IMR-90 (cell line): ENCODE results near the gene CLIC3. TPM values are rescaled to one million over a fixed set of nuclear protein-coding genes. Genes with fewer than 3 reads are reported as not detected.

Experiments
- ATAC-seq: fragments of 200-7000 bp; cut with Tn5 transposase; 2 replicates; pipeline ENCODE4 v1.9.1; 2020; ENCODE audit warnings: low read depth, mild to moderate bottlenecking, moderate library complexity
- BruUV-seq: library from RNA; stranded (reverse); fragments of 400-500 nt; replicated peaks from 2 replicates; lab custom pipeline; 2021; lab: Mats Ljungman, UMichigan
- CTCF ChIA-PET: fragments of 300-600 bp; formaldehyde crosslinking; extraction: SDS; loops from one replicate; lab custom pipeline; 2021; ENCODE audit warnings: antibody characterized with exemption; lab: Yijun Ruan, JAX
- POLR2A ChIA-PET: fragments of 300-600 bp; sonication (Branson Sonifier 250); formaldehyde crosslinking; loops from one replicate; lab custom pipeline; 2022; ENCODE audit warnings: antibody characterized with exemption; ENCODE audit not compliant: unreplicated experiment; lab: Charles Lee
- DNase-seq: peaks from one replicate; pipeline ENCODE4 v3.0.0; 2013
- H2AFZ ChIP-seq: replicated peaks from 2 replicates; pipeline ENCODE3; 2013; ENCODE audit warnings: low read length, mild to moderate bottlenecking; ENCODE audit not compliant: poor library complexity
- H2AK5ac ChIP-seq: 2 replicates; pipeline ENCODE4 v1.6.1; 2013; ENCODE audit warnings: low read depth, low read length, inconsistent platforms
- H2AK9ac ChIP-seq: replicated peaks from 2 replicates; pipeline ENCODE3; 2013; ENCODE audit warnings: mild to moderate bottlenecking, low read depth, low read length, moderate library complexity; ENCODE audit not compliant: poor library complexity
- H2BK120ac ChIP-seq: 2 replicates; pipeline ENCODE4 v1.6.1; 2013; ENCODE audit warnings: low read depth, low read length, inconsistent platforms
- H2BK15ac ChIP-seq: 3 replicates; pipeline ENCODE4 v1.6.1; 2013; ENCODE audit warnings: low read depth, low read length, inconsistent platforms
- H2BK20ac ChIP-seq: 2 replicates; pipeline ENCODE4 v1.6.1; 2013; ENCODE audit warnings: low read depth, mild to moderate bottlenecking, inconsistent platforms, low read length, moderate library complexity
- H2BK5ac ChIP-seq: 2 replicates; pipeline ENCODE4 v1.6.1; 2013; ENCODE audit warnings: mild to moderate bottlenecking, low read depth, low read length, inconsistent platforms; ENCODE audit not compliant: poor library complexity, severe bottlenecking
- H3K14ac ChIP-seq: replicated peaks from 2 replicates; pipeline ENCODE4 v1.6.1; 2013; ENCODE audit warnings: low read depth, low read length, inconsistent platforms
- H3K18ac ChIP-seq: 2 replicates; pipeline ENCODE4 v1.6.1; 2013; ENCODE audit warnings: low read depth, low read length, control low read depth
- H3K23ac ChIP-seq: 2 replicates; pipeline ENCODE4 v1.6.1; 2013; ENCODE audit warnings: low read depth, low read length, inconsistent platforms
- H3K27ac ChIP-seq: 2 replicates; pipeline ENCODE4 v1.5.1; 2013; ENCODE audit warnings: mild to moderate bottlenecking, control low read depth, low read length; ENCODE audit not compliant: insufficient read depth
- H3K27me3 ChIP-seq: 2 replicates; pipeline ENCODE4 v1.6.1; 2013; ENCODE audit warnings: low read length; ENCODE audit not compliant: control insufficient read depth, insufficient read depth
- H3K36me3 ChIP-seq: 2 replicates; pipeline ENCODE4 v1.6.1; 2013; ENCODE audit warnings: low read length, mixed read lengths; ENCODE audit not compliant: control insufficient read depth, insufficient read depth
- H3K4ac ChIP-seq: 2 replicates; pipeline ENCODE4 v1.6.1; 2013; ENCODE audit warnings: low read depth, low read length, inconsistent platforms
- H3K4me1 ChIP-seq: 2 replicates; pipeline ENCODE4 v1.6.1; 2013; ENCODE audit warnings: low read length, mixed read lengths; ENCODE audit not compliant: control insufficient read depth, insufficient read depth
- H3K4me2 ChIP-seq: 2 replicates; pipeline ENCODE4 v1.6.1; 2013; ENCODE audit warnings: low read depth, mild to moderate bottlenecking, control low read depth, low read length, moderate library complexity
- H3K4me3 ChIP-seq: 2 replicates; pipeline ENCODE4 v1.5.1; 2013; ENCODE audit warnings: low read depth, mild to moderate bottlenecking, control low read depth, low read length, moderate library complexity; ENCODE audit not compliant: insufficient read depth
- H3K56ac ChIP-seq: 2 replicates; pipeline ENCODE4 v1.6.1; 2013; ENCODE audit warnings: low read length, inconsistent platforms; ENCODE audit not compliant: insufficient read depth; ENCODE audit errors: extremely low read depth
- H3K79me1 ChIP-seq, 2 experiments: 2 replicates each; pipeline ENCODE4 v1.6.1; 2013; ENCODE audit warnings: low read length in 2 of 2, inconsistent platforms in 1 of 2, low read depth in 1 of 2
- H3K9ac ChIP-seq: 2 replicates; pipeline ENCODE4 v1.6.1; 2013; ENCODE audit warnings: low read depth, low read length, control low read depth
- H3K9me1 ChIP-seq: 2 replicates; pipeline ENCODE4 v1.6.1; 2013; ENCODE audit warnings: low read length, inconsistent platforms; ENCODE audit not compliant: insufficient read depth
- H3K9me3 ChIP-seq: 2 replicates; pipeline ENCODE4 v1.6.1; 2013; ENCODE audit warnings: low read length; ENCODE audit not compliant: control insufficient read depth, insufficient read depth
- H4K20me1 ChIP-seq: 2 replicates; pipeline ENCODE4 v1.6.1; 2013; ENCODE audit warnings: low read length, inconsistent platforms; ENCODE audit not compliant: insufficient read depth
- H4K5ac ChIP-seq: 2 replicates; pipeline ENCODE4 v1.6.1; 2013; ENCODE audit warnings: mild to moderate bottlenecking, low read depth, low read length, control low read depth
- H4K8ac ChIP-seq, 2 experiments: 2 replicates each; pipeline ENCODE4 v1.6.1; 2013; ENCODE audit warnings: low read depth in 2 of 2, low read length in 2 of 2, control low read depth in 1 of 2, inconsistent platforms in 1 of 2
- H4K91ac ChIP-seq: 2 replicates; pipeline ENCODE4 v1.6.1; 2013; ENCODE audit warnings: low read depth, low read length, inconsistent platforms; ENCODE audit not compliant: insufficient read depth
- BHLHE40 ChIP-seq: fragments of 150-350 bp; IDR thresholded peaks from 2 replicates; pipeline ENCODE4 v1.6.1; 2016; ENCODE audit warnings: mild to moderate bottlenecking, low read depth, low read length
- CEBPB ChIP-seq: IDR thresholded peaks from 2 replicates; pipeline ENCODE4 v1.6.1; 2012; ENCODE audit warnings: low read depth, low read length, improper control_type of control experiment
- CHD1 ChIP-seq: IDR thresholded peaks from 2 replicates; pipeline ENCODE4 v1.6.1; 2012; ENCODE audit warnings: low read depth, low read length, improper control_type of control experiment
- FOS ChIP-seq: fragments of 150-350 bp; IDR thresholded peaks from 2 replicates; pipeline ENCODE4 v1.6.1; 2016; ENCODE audit warnings: low read depth, low read length
- MAFK ChIP-seq: IDR thresholded peaks from 2 replicates; pipeline ENCODE4 v1.6.1; 2012; ENCODE audit warnings: low read depth, low read length, improper control_type of control experiment
- NFE2L2 ChIP-seq: fragments of 150-350 bp; IDR thresholded peaks from 2 replicates; pipeline ENCODE4 v1.6.1; 2016; ENCODE audit warnings: low read depth, mild to moderate bottlenecking, low read length
- POLR2A ChIP-seq: IDR thresholded peaks from 2 replicates; pipeline ENCODE4 v1.6.1; 2012; ENCODE audit warnings: mild to moderate bottlenecking, low read depth, low read length
- RAD21 ChIP-seq: IDR thresholded peaks from 2 replicates; pipeline ENCODE4 v1.6.1; 2012; ENCODE audit warnings: low read length, improper control_type of control experiment
- RFX5 ChIP-seq: IDR thresholded peaks from 2 replicates; pipeline ENCODE4 v1.8.0; 2012; ENCODE audit warnings: low read depth, mild to moderate bottlenecking, low read length, moderate library complexity
- SMC3 ChIP-seq: fragments of 150-350 bp; IDR thresholded peaks from 2 replicates; pipeline ENCODE4 v1.6.1; 2016; ENCODE audit warnings: low read depth, mild to moderate bottlenecking, antibody characterized with exemption, low read length, moderate library complexity
- WGBS, 2 experiments: methylation state at CpG; one replicate each; pipeline versions ENCODE4 v1.1.5 to v1.1.7; 2013; ENCODE audit warnings: missing lambda C conversion rate in 2 of 2; ENCODE audit not compliant: insufficient read length in 1 of 2; ENCODE audit errors: extremely low coverage in 2 of 2; 5-methylcytosine and 5-hydroxymethylcytosine counted together
- dilution Hi-C: fragments of 300-500 bp; cut with HindIII; formaldehyde crosslinking; loops from one replicate; pipeline ENCODE4 v1.14.3; 2018; ENCODE audit warnings: low sequenced_read_pairs; ENCODE audit not compliant: unreplicated experiment
- in situ Hi-C: fragments of 300-500 bp; cut with MboI; formaldehyde crosslinking; loops from 3 replicates; pipeline ENCODE4 v1.14.3; 2019; ENCODE audit warnings: low sequenced_read_pairs, inconsistent platforms, mixed read lengths
- intact Hi-C: fragments of 100-400 bp; cut with micrococcal nuclease; formaldehyde crosslinking; loops from 2 replicates; pipeline ENCODE4 v1.10.0; 2022
- polyA plus RNA-seq, 3 experiments: library from polyadenylated mRNA; depleted of rRNA; stranded (reverse); fragments of >200 nt; gene quantifications; 2 replicates each; pipeline ENCODE4 v1.2.3, GENCODE V29; 2012; ENCODE audit warnings: low replicate concordance in 1 of 3
- total RNA-seq: library from RNA; depleted of rRNA; stranded (reverse); fragments of >200 nt; gene quantifications from 2 replicates; pipeline ENCODE4 v1.2.3, GENCODE V29; 2012
- TF ChIP-seq, protein P1 (sequence below): fragments of 150-350 bp; IDR thresholded peaks from 2 replicates; pipeline ENCODE4 v1.6.1; 2017; ENCODE audit warnings: mild to moderate bottlenecking, antibody characterized with exemption, low read length, low read depth

CLIC3 gene
- total and polyA plus RNA-seq, 2 of the 4 experiments (the other 2 are of a cell fraction): 0.18 to 1.7 TPM

DNA sequence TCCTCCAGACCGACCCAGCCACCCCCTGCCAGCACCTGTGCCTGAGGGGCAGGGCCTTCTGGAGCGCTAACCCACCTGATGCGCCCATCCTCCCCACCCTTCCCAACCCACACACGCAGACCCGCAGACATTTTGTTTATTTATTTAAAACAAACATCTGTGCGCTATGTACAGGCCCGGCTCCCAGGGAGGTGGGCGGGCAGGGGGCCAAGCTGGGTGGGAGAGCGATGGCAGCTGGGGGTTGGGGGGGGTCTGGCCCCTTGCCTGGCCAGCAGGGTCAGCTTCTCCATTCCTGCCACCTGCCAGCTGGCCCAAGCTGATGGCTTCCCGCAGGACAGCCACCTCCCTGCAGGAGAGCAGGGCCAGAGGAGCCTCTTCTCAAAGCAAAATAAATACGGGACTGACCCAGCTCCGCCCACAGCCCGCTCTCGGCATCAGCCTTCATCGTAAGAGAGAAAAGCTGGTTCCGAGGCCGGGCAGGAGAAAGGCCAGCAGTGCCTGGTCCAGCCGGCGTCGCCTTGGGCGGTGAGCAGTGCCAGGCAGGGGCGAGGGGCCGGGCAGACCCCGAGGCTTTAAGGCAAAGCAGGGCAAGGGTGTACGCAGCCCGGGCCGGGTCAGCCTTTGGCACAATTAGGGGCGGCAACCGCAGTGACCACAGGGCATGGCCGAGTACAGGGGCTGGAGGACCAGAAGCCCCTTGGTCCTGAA, 10.9 kb upstream of the CLIC3 start (continued):
- TF ChIP-seq CHD1: no peak

DNA sequence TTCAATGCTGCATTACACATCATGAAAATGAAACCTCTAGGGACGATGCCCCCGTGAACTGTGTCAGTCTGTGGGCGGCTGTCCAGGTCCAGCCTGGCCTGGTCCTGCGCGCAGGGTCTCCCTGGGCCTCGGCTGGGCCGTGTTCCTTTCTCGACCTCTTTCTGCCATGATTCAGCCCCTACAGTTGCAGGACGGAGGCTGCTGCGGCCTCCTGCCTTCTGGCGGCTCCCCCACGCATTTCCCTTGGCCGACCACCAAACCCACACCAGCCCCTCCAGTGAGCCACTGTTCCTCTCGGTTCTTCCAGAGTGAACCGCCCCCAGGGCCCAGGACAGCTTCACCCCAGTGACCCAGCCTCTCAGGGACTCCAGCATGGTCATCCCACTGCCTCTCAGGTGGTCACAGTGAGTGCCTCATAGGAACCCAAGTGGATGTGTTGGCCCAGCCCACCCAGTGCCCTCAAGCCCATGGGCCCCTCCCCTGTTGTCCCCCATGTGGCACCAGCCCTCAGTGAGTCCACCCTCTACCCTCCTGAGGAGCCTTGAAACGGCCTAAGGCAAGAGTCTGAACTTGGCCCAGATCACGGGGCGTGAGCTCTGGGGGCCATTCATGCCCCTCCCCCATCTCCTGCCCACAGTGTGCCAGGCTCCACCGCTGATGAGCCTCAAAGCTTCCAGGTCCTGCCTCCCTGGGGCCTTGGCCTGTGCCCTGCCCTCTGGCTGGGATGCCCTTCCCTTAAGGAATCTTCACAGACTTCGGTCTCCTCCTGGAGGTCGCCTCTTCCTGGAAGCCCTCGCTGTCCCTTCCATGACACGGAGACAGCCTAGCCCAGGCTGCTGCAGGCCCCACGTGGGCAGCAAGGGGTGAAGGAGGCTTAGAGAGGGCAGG, 10.0 kb upstream of the CLIC3 start:
- H2BK15ac ChIP-seq: no peak overlapping the region
- H4K8ac ChIP-seq: no peak overlapping the region
- H3K4me2 ChIP-seq: no peak overlapping the region
- no peak overlapping the region for H4K91ac ChIP-seq
- no peak overlapping the region for H4K5ac ChIP-seq
- H3K14ac ChIP-seq: no peak overlapping the region
- no peak overlapping the region for H3K27ac ChIP-seq
- ChIA-PET CTCF (interaction anchor here (0.6 kb wide), 1 partner anchor 22 kb away, joined by 3 read pairs; no protein-coding TSS in a partner anchor), POLR2A (no interaction called here)
- H3K9ac ChIP-seq: no peak overlapping the region
- H3K9me3 ChIP-seq: no peaks in the 10 kb centered on the region
- no peak overlapping the region for H3K4me3 ChIP-seq
- no TSS peak for BruUV-seq
- no peak overlapping the region for H2BK120ac ChIP-seq
- H3K4me1 ChIP-seq: peaks cover 11% of the 10 kb centered on the region
- no peak overlapping the region for H3K4ac ChIP-seq
- H3K36me3 ChIP-seq: peaks cover 13% of the 10 kb centered on the region
- intact Hi-C loops: loop anchor here (2.0 kb wide), 1 partner anchor 22 kb away; the partner anchor contains the start of gene ABCA2
- peak overlapping the region; percentile 51 for H2AFZ ChIP-seq
- peak overlapping the region; percentile 65 for H2AK9ac ChIP-seq
- H3K18ac ChIP-seq: no peak overlapping the region
- peak overlapping the region; percentile 73; the same call in 1 of the 2 replicates for H2AK5ac ChIP-seq
- in situ Hi-C loops: no loop called here
- DNase-seq: peak; percentile 9
- no peak overlapping the region for H2BK20ac ChIP-seq
- dilution Hi-C loops: no loop called here
- 86% methylated on average over 7 of the region's 24 CpGs; no CpG with 5 or more reads in 1 of the 2 experiments for WGBS, 2 experiments
- H2BK5ac ChIP-seq: no peak overlapping the region
- H3K56ac ChIP-seq: no peak overlapping the region
- H3K23ac ChIP-seq: no peak overlapping the region
- no peaks in the 10 kb centered on the region for H3K27me3 ChIP-seq
- ATAC-seq: peak; percentile 6; the same call in 1 of the 2 replicates
- no peaks in the 10 kb centered on the region for H3K79me1 ChIP-seq
- H3K9me1 ChIP-seq: peaks cover 5% of the 10 kb centered on the region; the same call in 1 of the 2 replicates
- no peak for TF ChIP-seq MAFK
- TF ChIP-seq RFX5: no peak
- no peak for TF ChIP-seq SMC3
- TF ChIP-seq FOS: no peak
- no peak for TF ChIP-seq NFE2L2
- TF ChIP-seq, protein P1, sequence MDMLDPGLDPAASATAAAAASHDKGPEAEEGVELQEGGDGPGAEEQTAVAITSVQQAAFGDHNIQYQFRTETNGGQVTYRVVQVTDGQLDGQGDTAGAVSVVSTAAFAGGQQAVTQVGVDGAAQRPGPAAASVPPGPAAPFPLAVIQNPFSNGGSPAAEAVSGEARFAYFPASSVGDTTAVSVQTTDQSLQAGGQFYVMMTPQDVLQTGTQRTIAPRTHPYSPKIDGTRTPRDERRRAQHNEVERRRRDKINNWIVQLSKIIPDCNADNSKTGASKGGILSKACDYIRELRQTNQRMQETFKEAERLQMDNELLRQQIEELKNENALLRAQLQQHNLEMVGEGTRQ: no peak
- TF ChIP-seq POLR2A: no peak
- TF ChIP-seq BHLHE40: no peak
- TF ChIP-seq CEBPB: no peak
- no peak for TF ChIP-seq RAD21
- no peak for TF ChIP-seq CHD1
- peaks cover 8% of the 10 kb centered on the region for H4K20me1 ChIP-seq
